ENCODE data around the gene ATP6V0D1. TPM values are rescaled to one million over a fixed set of nuclear protein-coding genes. Genes with fewer than 3 reads are reported as not detected.

The ATP6V0D1 gene
- total RNA-seq, 1 experiment from 2014 or later, result 66.9 TPM

DNA sequence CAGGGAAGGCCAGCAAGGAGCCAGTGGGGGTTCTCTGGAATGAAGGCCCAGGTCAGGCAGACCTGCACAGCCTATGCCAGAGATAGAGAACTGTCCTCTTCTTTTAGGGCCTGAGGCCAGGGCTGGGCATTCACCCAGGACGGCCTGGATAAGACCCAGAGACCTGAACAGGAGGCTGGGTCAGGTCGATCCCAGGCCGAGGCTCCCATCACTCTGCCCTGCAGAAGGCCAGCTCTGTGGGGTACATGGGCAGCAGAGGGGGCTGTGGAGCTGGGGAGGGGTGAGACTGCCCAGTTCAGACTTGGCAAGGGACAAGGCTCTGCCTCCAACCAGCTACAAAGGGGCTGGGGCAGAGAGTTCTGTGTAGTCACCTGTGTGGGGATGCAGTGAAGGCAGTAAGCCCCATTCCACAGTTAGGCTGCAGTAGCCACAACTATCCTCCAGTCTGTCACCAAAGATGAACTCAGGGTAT lies 35.5 kb downstream of the ATP6V0D1 start:
- no peak for DNase-seq (ENCODE audit: low read depth)

DNA sequence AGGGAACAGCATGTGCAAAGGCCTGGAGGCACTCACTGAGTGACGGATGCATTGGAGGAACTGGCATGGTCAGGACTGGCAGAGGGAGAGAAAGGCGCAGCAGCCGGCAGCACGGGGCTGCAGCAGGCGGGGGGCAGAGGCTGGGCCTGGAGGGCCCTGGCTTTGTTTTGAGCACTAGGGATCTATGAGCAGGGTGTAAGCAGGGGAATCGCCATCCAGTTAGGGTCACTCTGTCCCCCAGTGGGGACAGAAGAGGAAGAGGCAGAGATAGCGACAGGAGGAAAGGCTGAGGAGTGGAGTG lies 35.9 kb downstream of the ATP6V0D1 start:
- no peak for DNase-seq (ENCODE audit: low read depth)

DNA sequence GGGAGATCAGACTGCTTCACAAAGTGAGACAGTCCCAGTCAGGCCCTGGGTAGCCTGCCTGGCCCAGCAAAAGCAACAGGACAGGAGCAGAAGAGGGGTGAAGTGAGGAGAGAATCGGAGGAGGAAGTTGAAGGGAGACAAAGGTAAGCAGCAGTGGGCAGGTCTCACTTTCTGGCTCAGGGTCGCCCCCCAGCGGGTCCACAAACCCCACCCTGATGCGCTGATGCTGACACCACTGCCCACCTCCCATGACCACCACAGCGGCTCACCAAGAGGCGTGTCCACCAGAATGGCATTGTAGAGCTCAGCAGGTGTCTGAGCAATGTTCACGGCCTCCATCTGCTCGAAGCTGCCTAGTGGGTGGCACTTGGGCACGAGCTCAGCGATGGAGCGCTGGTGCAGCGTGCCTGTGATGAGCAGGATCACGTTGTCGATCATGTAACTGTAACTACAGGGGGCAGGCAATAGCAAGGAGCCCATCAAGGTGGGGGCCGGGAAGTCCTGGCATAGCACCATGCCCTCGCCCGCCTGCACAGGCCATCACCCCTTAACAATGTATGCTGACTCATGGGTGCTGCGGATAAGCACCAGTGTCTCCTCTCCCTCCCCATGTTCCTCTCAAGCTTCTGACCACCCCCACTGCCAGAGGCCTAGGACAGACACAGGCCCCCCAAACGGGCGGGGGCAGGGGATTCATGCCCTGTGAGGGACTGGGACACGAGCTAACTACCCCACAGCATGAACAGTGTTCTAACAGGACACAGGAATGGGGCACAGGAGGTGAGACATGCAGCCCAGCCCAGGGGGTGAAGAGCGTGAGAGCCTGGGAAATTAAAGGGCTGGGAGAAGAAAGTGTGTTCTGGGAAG lies 36.5 kb downstream of the ATP6V0D1 start:
- no peak for DNase-seq (ENCODE audit: low read depth)

DNA sequence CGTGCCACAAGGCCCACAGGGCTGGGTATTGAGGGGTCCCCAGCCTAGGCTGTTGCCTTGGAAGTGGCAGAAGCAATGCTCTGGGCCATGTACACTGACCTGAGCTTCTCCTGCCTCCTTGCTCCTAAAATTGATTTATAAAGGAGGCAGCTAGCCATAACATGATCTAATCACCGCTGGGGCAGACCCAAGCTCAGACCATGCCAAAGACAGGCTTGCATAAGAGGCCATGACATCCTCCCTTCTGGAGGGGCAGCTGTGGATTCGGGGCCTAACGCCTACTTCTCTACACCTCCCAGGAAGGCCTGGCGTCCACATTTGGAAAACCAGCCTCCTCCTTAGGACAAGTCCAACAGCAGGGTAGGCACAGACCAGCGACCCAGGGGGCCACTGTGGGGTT lies 37.7 kb downstream of the ATP6V0D1 start:
- DNase-seq (ENCODE audit: low read depth), result no peak

DNA sequence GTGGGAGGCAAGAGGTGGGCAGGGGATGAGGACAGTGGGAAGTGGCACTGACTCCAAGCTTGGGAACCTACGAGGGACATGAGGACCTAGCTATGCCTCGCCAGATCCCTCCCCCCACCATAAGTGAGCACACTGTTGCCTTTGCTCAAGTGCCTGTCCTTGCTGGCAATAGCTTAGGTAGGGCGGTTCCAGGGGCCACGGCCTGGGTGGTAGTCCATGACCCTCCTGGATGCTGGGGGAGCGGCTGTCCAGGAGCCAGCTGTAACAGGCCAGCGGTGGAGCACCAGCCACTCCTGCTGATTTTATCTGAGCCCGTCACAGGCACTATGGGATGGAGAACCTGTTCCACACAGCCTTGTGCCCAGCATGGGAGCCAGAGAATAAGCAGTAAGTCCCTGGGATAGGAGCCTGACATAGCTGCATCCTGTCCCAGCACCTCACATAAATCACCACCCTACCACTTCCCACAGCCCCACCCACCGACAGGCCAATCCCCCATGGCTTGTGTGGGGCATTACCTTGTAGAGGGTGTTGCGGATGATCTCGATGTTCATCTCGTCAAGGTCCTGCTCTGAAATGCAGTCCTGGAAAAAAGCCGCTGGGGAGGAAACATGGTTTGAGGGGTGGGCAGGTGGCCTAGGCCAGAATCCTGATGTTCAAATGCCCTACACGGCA lies 38.2 kb downstream of the ATP6V0D1 start:
- DNase-seq (ENCODE audit: low read depth), result no peak

DNA sequence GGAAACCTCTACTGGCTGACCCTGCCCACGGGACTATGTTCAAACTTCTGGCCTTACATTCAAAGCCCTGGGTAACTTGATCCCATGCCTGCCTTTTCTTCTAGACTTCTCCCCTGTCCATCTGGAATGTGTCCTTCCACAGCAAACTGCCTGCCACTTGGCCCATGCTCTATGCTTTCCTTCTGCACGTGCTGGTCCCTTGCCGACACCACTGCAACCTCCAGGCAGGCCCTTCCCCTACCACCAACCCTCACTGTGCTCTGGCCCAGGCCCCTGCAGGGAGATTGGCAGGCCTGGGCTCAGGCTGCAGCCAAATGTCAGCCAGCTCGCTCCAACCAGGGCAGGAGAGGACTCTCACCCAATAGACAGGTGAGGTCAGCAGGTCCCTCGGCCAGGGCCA lies 39.0 kb downstream of the ATP6V0D1 start:
- DNase-seq (ENCODE audit: low read depth), result no peak

DNA sequence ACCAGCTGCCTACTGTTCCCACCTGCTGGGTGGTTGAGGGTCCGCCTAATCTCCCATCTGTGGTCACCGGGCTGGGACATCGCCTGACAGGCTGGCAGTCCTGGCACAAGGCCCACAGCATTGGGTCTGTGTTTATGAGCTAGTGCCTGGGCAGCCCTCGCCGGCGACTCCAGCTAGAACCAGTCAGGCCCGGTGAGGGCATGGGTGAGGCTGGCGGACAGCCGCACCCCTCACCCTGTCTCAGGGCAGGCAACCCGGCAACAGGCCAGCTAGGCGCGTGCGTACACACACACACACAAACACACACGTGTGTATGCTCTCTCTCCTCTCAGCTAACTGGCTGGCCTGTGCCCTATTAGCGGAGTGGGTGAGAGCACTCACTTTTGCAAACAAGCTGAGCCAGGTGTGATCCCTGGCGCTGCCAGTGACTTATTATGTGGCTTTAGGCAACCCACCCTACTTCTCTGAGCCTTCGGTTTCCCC lies 39.6 kb downstream of the ATP6V0D1 start:
- DNase-seq (ENCODE audit: low read depth), result no peak

DNA sequence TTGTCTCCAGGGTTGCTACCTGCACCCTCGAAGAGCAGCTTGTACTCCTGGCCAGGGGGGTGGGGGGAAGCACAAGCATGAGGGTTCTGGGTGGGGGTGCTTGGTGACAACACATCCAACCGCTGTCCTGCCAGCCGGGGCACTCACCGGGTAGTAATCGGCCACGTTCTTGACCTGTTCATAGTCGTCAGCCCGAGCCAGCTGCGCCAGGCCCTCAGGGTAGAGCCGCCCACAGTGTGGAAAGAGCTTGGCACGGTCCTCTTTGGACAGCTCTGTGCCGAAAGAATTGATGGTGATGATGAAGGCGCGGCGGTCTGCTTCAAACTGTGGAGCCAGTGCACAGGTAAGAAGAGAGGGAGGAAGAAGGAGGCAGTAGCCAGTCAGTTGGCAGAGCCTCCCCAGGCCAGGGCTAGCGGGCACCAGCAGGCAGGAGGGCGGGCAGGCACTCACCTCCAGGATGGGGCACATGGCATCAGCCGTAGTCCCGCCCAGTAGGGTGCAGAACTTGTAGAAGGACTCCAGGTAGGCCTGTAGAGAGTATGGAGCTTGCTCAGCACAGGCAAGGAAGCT lies 42.0 kb downstream of the ATP6V0D1 start:
- DNase-seq (ENCODE audit: low read depth), result no peak

DNA sequence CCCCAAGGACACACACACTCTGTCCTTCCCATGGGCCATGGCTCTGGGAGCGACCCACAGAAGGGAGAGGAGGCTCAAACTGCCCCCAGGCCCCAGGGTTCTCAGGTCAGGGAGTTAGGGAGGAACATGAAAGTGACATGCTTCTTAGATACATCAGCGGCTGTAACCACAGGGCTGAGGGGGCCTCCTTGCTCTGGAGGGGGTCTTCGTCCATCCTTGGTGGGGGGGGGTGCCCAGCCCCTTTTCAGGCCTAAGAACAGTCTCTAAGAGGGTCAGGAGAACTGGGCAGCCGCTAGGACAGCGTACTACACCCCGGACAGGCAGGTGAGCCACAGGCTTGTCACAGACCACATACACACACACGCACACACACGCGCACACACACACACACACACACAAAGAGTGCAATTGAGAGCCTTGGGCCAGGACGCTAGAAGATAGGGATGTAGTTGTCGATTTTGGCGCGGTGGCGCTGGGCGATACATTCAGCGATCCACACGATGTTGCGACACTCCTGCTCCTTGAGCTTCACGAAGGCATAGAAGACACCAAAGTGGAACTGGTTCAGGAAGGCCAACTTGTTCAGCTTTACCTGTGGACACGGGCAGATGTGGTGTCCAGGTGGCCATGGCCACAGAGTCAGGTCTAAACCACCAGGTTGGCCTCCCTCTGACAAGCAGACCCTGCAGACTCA lies 42.7 kb downstream of the ATP6V0D1 start:
- DNase-seq (ENCODE audit: low read depth), result no peak

DNA sequence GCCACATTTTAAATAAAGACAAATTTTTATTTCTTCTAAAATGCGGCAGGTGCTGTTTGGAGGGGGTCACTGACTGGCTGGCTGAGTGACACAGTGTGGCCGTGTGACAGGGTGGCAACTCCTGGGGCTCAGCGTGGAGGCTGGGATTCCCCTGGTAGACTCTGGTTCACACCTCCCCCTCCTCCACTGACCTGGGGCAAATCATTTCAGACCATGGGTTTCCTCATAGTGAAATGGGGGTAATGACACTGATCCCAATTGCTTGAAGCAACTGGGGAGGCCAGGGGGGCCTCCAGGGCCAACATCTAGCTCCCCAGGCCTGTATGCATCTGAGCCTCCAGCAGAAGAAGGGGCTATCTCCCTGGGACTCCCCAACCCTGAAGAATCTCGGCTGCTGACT lies 43.4 kb downstream of the ATP6V0D1 start:
- DNase-seq (ENCODE audit: low read depth), result no peak

DNA sequence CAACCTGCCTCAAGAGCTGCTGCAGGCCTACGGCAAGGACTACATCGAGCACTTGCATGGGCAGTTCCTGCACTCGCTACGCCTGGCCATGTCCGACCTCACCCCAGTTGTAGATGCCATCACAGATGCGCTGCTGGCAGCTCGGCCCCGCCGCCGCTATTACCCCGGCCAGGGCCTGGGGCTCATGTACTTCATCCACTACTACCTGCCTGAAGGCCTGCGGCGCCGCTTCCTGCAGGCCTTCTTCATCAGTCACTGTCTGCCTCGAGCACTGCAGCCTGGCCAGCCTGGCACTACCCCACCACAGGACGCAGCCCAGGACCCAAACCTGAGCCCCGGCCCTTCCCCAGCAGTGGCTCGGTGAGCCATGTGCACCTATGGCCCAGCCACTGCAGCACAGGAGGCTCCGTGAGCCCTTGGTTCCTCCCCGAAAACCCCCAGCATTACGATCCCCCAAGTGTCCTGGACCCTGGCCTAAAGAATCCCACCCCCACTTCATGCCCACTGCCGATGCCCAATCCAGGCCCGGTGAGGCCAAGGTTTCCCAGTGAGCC lies 44.2 kb downstream of the ATP6V0D1 start:
- no peak for DNase-seq (ENCODE audit: low read depth)

DNA sequence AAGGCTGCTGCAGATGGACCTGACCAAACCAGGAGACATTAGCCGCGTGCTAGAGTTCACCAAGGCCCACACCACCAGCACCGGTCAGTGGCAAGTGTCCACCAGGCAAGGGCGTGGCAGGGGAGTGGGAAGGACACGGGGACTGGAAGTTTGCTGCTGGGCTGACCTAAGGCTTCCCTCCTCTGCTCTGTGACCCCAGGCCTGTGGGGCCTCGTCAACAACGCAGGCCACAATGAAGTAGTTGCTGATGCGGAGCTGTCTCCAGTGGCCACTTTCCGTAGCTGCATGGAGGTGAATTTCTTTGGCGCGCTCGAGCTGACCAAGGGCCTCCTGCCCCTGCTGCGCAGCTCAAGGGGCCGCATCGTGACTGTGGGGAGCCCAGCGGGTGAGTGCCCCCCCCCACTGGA lies 45.2 kb downstream of the ATP6V0D1 start:
- DNase-seq (ENCODE audit: low read depth), result no peak

DNA sequence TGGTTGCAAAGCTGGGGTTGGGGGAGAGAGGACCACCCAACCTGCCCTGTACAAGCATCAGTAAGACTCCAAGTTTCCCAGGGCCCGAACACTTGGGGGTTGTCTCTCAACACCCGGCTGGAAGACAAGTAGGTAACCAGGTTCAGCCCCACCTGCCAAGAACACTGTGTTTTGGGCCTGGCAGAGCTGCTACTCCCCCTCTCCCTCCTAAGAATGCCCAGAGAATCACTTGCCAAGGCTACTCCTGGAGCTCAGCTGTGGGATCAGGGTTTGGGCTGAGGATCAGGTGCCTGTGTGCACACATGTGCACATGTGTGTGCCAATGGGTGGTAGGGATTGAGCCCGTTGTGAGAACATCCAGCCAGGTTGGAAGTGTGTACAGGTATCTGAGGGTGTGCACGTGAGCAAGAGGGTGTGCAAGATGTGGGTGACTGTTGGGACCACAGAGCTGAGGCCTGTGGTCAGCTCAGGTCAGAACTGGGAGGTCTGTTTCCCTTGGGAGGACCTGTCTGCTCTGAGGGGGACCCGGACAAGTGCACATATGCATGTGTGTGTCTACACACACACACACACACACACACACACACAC lies 47.7 kb downstream of the ATP6V0D1 start:
- no peak for DNase-seq (ENCODE audit: low read depth)

DNA sequence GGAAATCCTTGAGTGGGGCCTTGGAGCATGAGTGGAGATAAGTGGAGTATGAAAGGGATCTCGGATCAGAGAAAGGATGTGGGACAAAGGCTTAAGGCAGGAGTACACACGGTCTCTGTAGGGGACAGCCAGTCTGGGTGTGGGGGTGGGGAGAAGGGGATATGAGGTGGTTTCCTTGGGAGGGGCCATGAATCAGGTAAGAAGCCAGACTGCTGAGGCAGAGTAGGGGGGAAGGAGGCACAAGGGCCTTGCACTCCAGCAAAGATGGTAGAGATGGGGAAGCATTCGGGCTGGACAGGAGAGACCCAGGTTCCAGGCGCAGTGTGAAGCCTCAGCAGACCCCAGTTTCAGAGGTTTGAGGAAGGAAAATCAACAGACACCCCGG lies 48.5 kb downstream of the ATP6V0D1 start:
- DNase-seq (ENCODE audit: low read depth), result no peak

DNA sequence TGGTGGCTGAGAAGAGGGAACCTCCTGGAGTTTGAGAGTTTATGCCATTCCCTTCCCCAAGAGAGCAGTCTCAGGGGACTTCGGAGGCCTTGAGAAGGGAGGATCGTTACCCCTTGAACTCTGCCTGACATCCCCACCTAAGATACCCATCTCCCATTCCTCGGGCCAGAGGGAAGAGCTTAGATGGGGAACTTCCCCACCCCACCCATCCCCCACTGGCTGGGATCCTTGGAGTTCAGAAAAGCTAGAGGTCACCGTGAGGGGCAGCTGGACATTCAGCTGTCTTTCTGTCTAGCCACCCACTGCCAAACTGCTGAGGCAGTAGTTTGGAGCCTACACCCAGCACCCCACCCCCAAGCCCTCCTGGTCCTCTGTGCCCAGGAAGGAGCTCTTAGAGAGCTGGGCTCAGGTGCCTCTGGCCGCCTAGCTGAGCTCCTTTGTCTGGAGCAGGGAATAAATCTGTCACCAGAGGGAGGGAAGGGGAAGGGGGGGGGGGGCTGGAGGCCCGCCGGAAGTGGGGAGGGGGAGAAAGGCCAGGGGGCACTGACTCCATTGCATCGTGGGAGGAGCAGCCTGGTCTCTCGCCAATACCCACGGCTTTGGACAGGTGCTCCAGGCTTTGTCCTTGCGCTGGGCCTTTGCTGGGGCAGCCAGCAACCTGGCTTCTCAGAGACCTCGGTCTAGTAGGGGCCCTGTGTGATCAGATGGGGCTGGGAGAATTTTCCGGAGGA lies 49.0 kb downstream of the ATP6V0D1 start:
- DNase-seq (ENCODE audit: low read depth), result no peak

DNA sequence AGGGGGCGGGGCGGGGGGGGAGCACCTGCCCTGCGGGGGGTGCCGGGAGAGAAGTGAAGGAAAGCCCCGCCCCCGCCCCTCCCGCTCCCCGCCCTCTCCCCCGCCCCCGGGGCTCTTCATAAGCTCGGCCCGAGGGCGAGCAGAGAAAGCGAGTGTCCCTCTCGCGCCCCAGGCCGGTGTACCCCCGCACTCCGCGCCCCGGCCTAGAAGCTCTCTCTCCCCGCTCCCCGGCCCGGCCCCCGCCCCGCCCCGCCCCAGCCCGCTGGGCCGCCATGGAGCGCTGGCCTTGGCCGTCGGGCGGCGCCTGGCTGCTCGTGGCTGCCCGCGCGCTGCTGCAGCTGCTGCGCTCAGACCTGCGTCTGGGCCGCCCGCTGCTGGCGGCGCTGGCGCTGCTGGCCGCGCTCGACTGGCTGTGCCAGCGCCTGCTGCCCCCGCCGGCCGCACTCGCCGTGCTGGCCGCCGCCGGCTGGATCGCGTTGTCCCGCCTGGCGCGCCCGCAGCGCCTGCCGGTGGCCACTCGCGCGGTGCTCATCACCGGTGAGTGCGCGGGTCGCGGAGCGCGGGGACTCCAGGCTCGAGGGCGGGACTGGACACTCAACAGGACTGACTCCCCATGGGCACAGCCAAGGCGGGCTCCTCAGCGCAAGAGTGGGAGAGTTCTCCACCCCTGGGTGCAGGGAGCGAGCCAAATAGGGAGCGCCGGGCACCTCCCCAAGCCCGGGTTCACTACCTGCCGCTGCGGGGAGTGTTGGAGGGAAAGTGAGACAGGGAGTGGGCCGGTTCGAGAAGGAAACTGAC lies 49.8 kb downstream of the ATP6V0D1 start, which contains the start of gene HSD11B2:
TSS of gene HSD11B2 (plus strand) at position 145 of the 798 bp plus-strand sequence. CDS start at position 273, 128 bp downstream.
- DNase-seq (ENCODE audit: low read depth), result peak; percentile 72

DNA sequence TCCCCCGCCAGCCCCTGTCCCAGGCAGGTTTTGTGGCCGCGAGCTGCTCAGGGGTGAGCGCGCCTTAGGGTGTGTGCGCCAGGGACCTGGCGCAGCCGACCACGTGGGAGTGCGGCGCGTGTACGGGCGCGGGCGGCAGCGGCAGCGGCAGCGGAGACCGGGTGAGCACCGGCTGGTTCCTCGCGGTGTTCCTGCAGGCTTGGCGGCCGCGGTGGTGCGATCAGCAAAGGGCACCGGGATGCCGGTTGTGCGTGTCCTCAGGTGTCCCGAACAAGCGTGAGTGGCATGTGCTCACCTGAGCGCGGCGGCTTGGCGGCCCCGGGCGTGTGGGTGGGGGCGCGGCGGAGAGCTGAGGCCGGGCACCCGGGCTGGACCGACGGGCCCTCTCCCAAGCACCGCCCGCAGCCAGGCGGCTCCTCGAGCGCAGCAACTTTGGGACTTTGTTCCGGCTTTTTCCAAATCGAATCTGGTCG lies 50.4 kb downstream of the ATP6V0D1 start:
- DNase-seq (ENCODE audit: low read depth), result peak; percentile 21

DNA sequence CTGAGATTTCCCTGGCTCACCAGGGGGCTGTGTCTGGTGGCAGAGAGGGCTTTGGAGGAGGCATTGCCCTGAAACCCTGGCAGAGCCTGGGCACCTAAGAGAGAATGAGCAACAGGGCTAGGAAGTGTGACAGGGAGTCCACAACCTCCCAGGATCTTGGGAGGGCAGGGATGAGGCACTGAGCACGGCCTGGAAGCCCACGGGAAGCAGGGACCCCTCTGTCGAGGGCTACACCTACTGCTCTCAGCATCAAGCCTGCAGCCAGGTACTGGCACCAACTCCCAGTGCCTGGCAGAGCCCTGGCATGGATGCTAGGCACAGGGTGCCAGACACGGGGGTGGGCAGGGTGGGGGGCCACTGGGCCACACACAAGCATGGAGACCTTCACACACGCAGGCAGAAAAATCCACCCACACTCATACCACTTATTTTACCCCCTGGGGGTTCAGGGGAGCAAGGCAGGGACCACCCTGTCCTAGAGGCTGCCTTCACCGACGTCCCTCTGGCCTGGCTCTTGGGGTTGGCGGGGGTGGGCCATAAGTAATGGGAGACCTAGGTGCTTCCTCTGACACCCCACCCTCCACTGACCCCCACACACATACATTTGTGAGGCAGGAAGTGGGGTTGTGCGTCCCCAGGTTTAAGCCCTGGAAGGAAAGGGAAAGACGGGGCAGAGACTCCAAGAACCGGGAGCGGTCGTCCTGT lies 51.0 kb downstream of the ATP6V0D1 start:
- no peak for DNase-seq (ENCODE audit: low read depth)

Measured in Daoy (cell line).